Esophagus squamous epithelium (tissue), 4 donors: ENCODE measurements around the gene SPATA13.

Experiments
- CTCF ChIP-seq, 6 experiments: fragments of 450-650 bp in 4 of 6; fragments of 200-600 bp in 2 of 6; sonication (generic) in 2 of 6; IDR thresholded peaks; one replicate each; pipeline ENCODE4 v1.5.1; 2016 to 2019; ENCODE audit warnings: antibody characterized with exemption in 6 of 6, mild to moderate bottlenecking in 4 of 6, moderate library complexity in 4 of 6
- POLR2A ChIP-seq, 4 donors: fragments of 450-650 bp; IDR thresholded peaks; one replicate each; pipeline ENCODE4 v1.6.1; 2017; ENCODE audit warnings: antibody characterized with exemption in 4 of 4, mild to moderate bottlenecking in 4 of 4, moderate library complexity in 3 of 4

GRCh38 chr13:24292481-24292880 is 132.0 kb downstream of the SPATA13 start:
- no peak for TF ChIP-seq CTCF (IDR thresholded peaks at IDR 0.05)
- TF ChIP-seq POLR2A (IDR thresholded peaks at IDR 0.05): no peak
